ENCODE results near the gene HSBP1. TPM values are rescaled to one million over a fixed set of nuclear protein-coding genes. Genes with fewer than 3 reads are reported as not detected.

The HSBP1 gene
- total and polyA plus RNA-seq, 9 of the 15 experiments (the other 6 are each of a cell fraction or from before 2014, with no cell fraction given): 84.9 to 677 (median 204) TPM

DNA sequence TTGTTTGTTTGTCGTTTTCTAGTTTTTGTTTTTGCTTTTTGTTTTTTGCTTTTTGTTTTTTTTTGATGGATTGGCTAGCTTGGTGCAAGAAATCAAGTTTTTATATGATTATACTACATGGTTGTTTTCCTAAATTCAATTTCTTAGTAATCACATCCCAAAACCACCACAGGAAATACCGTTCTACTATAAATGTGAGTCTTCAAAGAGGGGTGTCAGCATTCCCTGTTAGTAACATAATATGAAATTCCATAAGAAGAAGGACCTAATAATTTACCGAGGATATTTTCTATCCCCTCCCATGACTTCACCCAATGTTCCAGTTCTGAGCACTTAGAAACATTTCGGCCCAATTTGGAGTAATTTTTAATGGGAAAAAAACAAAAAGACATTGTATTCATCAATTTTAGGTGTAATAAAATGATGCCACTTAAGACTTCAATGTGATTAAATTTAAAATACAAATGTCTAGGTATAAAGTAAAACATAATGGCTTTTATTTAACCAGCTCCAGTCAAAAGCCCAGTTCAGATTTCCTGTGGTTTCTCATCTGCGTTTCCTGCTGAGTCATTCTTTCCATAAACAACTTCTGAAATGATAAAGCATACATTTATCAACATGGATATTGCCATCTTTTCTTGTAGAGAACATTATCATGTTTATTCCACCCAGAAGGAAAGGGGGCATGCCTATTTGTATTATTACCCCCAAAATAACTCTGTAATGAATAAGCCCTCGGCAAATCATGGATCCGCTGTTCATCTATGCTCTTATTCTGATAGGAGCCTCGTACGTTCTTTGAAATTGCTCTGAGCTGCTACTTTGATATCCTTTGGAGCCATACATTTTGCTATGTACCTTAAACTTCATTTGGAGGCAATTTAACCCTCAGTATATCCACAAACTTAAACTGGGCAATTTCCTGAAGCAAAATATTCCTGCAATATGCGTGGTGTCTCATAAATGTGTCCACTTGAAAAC lies 28.1 kb downstream of the HSBP1 start (continued):
- TF ChIP-seq, protein P1, sequence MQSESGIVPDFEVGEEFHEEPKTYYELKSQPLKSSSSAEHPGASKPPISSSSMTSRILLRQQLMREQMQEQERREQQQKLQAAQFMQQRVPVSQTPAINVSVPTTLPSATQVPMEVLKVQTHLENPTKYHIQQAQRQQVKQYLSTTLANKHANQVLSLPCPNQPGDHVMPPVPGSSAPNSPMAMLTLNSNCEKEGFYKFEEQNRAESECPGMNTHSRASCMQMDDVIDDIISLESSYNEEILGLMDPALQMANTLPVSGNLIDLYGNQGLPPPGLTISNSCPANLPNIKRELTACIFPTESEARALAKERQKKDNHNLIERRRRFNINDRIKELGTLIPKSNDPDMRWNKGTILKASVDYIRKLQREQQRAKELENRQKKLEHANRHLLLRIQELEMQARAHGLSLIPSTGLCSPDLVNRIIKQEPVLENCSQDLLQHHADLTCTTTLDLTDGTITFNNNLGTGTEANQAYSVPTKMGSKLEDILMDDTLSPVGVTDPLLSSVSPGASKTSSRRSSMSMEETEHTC (IDR thresholded peaks at IDR 0.05): no peak
- TF ChIP-seq, protein P2, sequence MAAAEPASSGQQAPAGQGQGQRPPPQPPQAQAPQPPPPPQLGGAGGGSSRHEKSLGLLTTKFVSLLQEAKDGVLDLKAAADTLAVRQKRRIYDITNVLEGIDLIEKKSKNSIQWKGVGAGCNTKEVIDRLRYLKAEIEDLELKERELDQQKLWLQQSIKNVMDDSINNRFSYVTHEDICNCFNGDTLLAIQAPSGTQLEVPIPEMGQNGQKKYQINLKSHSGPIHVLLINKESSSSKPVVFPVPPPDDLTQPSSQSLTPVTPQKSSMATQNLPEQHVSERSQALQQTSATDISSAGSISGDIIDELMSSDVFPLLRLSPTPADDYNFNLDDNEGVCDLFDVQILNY (CRISPR knock-in tag; IDR thresholded peaks at IDR 0.05): no peak
- TF ChIP-seq, protein P3, sequence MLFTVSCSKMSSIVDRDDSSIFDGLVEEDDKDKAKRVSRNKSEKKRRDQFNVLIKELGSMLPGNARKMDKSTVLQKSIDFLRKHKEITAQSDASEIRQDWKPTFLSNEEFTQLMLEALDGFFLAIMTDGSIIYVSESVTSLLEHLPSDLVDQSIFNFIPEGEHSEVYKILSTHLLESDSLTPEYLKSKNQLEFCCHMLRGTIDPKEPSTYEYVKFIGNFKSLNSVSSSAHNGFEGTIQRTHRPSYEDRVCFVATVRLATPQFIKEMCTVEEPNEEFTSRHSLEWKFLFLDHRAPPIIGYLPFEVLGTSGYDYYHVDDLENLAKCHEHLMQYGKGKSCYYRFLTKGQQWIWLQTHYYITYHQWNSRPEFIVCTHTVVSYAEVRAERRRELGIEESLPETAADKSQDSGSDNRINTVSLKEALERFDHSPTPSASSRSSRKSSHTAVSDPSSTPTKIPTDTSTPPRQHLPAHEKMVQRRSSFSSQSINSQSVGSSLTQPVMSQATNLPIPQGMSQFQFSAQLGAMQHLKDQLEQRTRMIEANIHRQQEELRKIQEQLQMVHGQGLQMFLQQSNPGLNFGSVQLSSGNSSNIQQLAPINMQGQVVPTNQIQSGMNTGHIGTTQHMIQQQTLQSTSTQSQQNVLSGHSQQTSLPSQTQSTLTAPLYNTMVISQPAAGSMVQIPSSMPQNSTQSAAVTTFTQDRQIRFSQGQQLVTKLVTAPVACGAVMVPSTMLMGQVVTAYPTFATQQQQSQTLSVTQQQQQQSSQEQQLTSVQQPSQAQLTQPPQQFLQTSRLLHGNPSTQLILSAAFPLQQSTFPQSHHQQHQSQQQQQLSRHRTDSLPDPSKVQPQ (CRISPR knock-in tag; IDR thresholded peaks at IDR 0.05; ENCODE audit: borderline replicate concordance): no peak
- TF ChIP-seq, protein P4, sequence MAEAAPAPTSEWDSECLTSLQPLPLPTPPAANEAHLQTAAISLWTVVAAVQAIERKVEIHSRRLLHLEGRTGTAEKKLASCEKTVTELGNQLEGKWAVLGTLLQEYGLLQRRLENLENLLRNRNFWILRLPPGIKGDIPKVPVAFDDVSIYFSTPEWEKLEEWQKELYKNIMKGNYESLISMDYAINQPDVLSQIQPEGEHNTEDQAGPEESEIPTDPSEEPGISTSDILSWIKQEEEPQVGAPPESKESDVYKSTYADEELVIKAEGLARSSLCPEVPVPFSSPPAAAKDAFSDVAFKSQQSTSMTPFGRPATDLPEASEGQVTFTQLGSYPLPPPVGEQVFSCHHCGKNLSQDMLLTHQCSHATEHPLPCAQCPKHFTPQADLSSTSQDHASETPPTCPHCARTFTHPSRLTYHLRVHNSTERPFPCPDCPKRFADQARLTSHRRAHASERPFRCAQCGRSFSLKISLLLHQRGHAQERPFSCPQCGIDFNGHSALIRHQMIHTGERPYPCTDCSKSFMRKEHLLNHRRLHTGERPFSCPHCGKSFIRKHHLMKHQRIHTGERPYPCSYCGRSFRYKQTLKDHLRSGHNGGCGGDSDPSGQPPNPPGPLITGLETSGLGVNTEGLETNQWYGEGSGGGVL (CRISPR knock-in tag; IDR thresholded peaks at IDR 0.05): no peak
- TF ChIP-seq, protein P5, sequence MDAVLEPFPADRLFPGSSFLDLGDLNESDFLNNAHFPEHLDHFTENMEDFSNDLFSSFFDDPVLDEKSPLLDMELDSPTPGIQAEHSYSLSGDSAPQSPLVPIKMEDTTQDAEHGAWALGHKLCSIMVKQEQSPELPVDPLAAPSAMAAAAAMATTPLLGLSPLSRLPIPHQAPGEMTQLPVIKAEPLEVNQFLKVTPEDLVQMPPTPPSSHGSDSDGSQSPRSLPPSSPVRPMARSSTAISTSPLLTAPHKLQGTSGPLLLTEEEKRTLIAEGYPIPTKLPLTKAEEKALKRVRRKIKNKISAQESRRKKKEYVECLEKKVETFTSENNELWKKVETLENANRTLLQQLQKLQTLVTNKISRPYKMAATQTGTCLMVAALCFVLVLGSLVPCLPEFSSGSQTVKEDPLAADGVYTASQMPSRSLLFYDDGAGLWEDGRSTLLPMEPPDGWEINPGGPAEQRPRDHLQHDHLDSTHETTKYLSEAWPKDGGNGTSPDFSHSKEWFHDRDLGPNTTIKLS (IDR thresholded peaks at IDR 0.05; ENCODE audit: borderline replicate concordance, low read depth): no peak
- no peak for TF ChIP-seq ZNF586 (CRISPR knock-in tag; conservative IDR thresholded peaks at IDR 0.05)
- TF ChIP-seq, protein P6, sequence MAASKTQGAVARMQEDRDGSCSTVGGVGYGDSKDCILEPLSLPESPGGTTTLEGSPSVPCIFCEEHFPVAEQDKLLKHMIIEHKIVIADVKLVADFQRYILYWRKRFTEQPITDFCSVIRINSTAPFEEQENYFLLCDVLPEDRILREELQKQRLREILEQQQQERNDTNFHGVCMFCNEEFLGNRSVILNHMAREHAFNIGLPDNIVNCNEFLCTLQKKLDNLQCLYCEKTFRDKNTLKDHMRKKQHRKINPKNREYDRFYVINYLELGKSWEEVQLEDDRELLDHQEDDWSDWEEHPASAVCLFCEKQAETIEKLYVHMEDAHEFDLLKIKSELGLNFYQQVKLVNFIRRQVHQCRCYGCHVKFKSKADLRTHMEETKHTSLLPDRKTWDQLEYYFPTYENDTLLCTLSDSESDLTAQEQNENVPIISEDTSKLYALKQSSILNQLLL (CRISPR knock-in tag; IDR thresholded peaks at IDR 0.05; ENCODE audit: borderline replicate concordance): no peak
- TF ChIP-seq, protein P7, sequence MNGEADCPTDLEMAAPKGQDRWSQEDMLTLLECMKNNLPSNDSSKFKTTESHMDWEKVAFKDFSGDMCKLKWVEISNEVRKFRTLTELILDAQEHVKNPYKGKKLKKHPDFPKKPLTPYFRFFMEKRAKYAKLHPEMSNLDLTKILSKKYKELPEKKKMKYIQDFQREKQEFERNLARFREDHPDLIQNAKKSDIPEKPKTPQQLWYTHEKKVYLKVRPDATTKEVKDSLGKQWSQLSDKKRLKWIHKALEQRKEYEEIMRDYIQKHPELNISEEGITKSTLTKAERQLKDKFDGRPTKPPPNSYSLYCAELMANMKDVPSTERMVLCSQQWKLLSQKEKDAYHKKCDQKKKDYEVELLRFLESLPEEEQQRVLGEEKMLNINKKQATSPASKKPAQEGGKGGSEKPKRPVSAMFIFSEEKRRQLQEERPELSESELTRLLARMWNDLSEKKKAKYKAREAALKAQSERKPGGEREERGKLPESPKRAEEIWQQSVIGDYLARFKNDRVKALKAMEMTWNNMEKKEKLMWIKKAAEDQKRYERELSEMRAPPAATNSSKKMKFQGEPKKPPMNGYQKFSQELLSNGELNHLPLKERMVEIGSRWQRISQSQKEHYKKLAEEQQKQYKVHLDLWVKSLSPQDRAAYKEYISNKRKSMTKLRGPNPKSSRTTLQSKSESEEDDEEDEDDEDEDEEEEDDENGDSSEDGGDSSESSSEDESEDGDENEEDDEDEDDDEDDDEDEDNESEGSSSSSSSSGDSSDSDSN (IDR thresholded peaks at IDR 0.05; ENCODE audit: borderline replicate concordance in 1 of 2, low read depth in 2 of 2, low read length in 2 of 2): no peak
- TF ChIP-seq NFATC3 (IDR thresholded peaks at IDR 0.05): peak; percentile 92
- no peak for TF ChIP-seq CHCHD3 (CRISPR knock-in tag; IDR thresholded peaks at IDR 0.05)
- TF ChIP-seq POLR2AphosphoS2 (IDR thresholded peaks at IDR 0.05; ENCODE audit: low read length): no peak
- no peak for TF ChIP-seq CREB1 (IDR thresholded peaks at IDR 0.05)
- no peak for TF ChIP-seq CREB1 (CRISPR knock-in tag; IDR thresholded peaks at IDR 0.05)

Data from K562 (cell line).